ENCODE results near the gene DYNC1I1.

The DYNC1I1 gene

DNA sequence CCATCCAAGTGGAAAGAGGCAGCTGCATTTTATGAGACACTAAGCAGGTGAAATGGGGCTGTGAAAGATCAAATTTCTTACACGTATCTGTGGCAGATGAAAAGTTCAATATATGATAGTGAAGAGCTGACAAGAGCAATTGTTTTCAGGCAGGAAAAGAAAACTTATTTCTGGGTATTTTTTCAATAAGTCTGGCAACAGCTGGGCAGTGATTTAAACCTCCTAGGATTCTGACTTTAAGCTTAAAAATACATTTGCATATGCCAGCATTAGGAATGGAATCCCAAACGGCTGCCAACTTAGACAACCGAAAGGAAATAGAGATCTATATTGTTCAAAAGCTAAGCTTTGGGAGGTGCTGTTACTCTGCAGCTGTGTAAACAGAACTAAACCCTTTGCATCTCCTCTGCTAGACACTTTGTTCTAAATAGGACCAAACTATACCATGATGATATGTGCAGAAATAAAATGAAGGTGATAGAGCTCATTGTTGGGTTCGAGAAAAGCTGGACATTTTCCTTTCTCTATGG, 26.1 kb downstream of the DYNC1I1 start:
- H3K4me3 ChIP-seq (ENCODE audit: low read depth, low read length), result no peak overlapping the region
- no peak for DNase-seq (ENCODE audit: low read depth, low spot score)
- TF ChIP-seq, protein P1, sequence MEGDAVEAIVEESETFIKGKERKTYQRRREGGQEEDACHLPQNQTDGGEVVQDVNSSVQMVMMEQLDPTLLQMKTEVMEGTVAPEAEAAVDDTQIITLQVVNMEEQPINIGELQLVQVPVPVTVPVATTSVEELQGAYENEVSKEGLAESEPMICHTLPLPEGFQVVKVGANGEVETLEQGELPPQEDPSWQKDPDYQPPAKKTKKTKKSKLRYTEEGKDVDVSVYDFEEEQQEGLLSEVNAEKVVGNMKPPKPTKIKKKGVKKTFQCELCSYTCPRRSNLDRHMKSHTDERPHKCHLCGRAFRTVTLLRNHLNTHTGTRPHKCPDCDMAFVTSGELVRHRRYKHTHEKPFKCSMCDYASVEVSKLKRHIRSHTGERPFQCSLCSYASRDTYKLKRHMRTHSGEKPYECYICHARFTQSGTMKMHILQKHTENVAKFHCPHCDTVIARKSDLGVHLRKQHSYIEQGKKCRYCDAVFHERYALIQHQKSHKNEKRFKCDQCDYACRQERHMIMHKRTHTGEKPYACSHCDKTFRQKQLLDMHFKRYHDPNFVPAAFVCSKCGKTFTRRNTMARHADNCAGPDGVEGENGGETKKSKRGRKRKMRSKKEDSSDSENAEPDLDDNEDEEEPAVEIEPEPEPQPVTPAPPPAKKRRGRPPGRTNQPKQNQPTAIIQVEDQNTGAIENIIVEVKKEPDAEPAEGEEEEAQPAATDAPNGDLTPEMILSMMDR (IDR thresholded peaks at IDR 0.05; ENCODE audit: insufficient read depth, low read length, missing control alignments), result no peak
- ChIA-PET CTCF (no interaction called here), POLR2A (no interaction called here)

DNA sequence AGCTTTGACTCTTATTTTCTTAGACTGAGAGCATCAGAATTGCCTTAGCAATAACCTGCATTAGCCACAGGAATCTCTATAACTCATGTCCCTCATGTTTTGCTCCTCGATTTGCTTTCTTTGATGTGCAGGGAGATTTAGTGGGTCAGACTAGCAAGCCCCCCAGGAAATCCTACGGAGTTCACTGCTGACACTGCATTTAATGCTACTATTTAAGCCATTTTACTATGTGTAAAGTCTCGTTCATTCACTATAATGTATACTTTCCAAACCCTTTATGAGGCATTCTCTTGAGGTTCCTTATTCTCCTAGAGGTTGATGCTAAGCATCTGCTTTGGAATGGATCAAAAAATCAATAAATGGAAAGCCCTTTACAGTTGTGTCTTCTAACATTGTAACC, 28.4 kb downstream of the DYNC1I1 start:
- no peak for DNase-seq (ENCODE audit: low read depth, low spot score)
- ChIA-PET CTCF (no interaction called here), POLR2A (no interaction called here)
- H3K4me3 ChIP-seq (ENCODE audit: low read depth, low read length), result no peak overlapping the region
- TF ChIP-seq, protein P1 (IDR thresholded peaks at IDR 0.05; ENCODE audit: insufficient read depth, low read length, missing control alignments), result no peak

DNA sequence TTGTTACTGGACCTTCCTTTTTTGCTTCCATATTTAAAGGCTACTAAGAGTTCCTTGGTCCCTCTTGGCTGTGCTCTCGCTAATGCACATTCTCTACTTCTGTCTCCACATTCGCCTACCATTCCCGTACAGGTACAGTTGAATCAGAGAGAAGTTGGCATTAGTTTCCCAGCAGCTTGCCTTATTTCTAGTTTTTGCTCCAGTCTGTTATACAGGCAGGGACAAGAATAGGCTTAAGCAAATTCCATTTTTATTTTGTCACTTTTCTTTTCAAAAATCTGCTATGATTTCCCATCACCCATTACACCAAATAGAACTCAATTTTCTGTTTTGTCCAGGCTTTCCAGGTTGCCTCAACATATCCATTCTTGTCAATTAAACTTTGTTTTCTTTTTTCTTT, 29.9 kb downstream of the DYNC1I1 start:
- DNase-seq (ENCODE audit: low read depth, low spot score), result no peak
- TF ChIP-seq, protein P1 (IDR thresholded peaks at IDR 0.05; ENCODE audit: insufficient read depth, low read length, missing control alignments), result no peak
- no peak overlapping the region for H3K4me3 ChIP-seq (ENCODE audit: low read depth, low read length)
- ChIA-PET CTCF (no interaction called here), POLR2A (no interaction called here)

DNA sequence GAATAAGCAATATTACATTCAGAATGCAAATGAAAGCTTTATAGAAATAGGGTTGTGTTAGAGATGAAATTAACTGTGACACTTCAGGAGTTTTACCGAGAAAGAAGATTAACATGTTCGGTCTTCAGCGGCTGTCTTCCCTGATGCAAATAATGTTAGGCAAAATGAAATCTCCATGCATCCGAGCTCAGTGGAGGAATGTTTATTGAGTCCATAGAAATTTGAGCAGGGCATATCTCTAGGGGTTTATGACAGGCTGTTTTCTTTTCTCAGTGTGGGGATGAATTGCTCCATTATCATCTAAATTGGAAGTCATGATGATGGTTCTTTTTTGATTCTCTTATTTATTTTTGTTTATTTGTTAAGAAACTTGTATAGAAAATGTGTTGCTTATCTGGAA, 31.7 kb downstream of the DYNC1I1 start:
- TF ChIP-seq, protein P1 (IDR thresholded peaks at IDR 0.05; ENCODE audit: insufficient read depth, low read length, missing control alignments), result no peak
- no peak for DNase-seq (ENCODE audit: low read depth, low spot score)
- CTCF ChIA-PET, result interaction anchor here (1.1 kb wide), 1 partner anchor 16 kb away, joined by 3 read pairs; no protein-coding TSS in a partner anchor
- H3K4me3 ChIP-seq (ENCODE audit: low read depth, low read length), result no peak overlapping the region
- POLR2A ChIA-PET, result no interaction called here

DNA sequence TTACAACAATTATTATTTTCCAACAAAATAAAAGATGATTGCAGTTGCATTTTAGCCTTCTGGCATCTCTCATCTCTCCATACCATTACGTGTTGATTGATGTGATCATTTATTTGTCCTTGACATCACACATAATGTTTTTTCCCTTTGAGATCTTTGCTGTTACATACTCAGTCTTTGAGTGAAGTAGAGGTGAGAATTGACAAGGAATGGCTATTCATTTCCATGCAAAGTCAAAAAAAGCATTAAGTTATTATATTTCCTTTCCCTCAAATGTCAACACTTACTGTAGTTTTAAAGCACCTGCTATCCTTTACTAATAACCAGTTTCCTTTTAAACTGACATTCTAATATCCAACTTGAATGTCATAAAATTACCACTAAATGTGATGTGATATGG, 33.6 kb downstream of the DYNC1I1 start:
- no peak overlapping the region for H3K4me3 ChIP-seq (ENCODE audit: low read depth, low read length)
- no peak for DNase-seq (ENCODE audit: low read depth, low spot score)
- POLR2A ChIA-PET, result no interaction called here
- CTCF ChIA-PET, result no interaction called here
- TF ChIP-seq, protein P1 (IDR thresholded peaks at IDR 0.05; ENCODE audit: insufficient read depth, low read length, missing control alignments), result no peak

DNA sequence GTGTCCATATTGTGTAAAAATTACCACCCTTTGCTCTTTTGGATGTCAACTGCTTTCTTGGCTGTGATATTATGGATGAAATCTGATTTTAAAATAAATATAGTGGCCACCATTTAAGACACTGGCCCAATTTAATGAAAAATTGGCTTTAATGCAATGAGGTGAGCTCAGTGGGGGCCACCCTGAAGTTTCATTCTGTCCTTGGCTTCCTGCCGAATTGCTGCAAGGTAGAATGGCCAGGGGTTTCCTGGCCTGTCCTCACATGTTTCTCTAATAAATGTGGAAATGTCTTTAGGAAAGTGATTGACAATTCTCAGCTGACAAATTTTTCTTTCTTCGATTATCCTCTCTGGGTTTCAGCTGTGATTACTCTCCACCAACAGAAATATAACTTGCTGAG, 36.0 kb downstream of the DYNC1I1 start:
- DNase-seq (ENCODE audit: low read depth, low spot score), result no peak
- POLR2A ChIA-PET, result no interaction called here
- CTCF ChIA-PET, result no interaction called here
- TF ChIP-seq, protein P1 (IDR thresholded peaks at IDR 0.05; ENCODE audit: insufficient read depth, low read length, missing control alignments), result no peak
- H3K4me3 ChIP-seq (ENCODE audit: low read depth, low read length), result no peak overlapping the region
